ENCODE measurements around the gene GFER. TPM values are rescaled to one million over a fixed set of nuclear protein-coding genes. Genes with fewer than 3 reads are reported as not detected.
A peak's percentile ranks its signal among the peaks of the same experiment; 100 is the strongest.

The GFER gene
- total RNA-seq, 2 experiments from 2014 or later, result 27.2 to 30.5 TPM

GRCh38 chr16:2026461-2027023 lies 42.5 kb downstream of the GFER start, which contains the start of gene NHERF2:
TSS of gene NHERF2 (plus strand) at chr16:2026902. CDS start at chr16:2027006, 104 bp downstream.
- Mint-ChIP-seq H3K9me3 (ENCODE audit: insufficient read depth) (no peaks in the 10 kb centered on the region), H3K4me3 (peak within 1 kb of the TSS; percentile 58), H3K27ac (no peak within 1 kb of the TSS), H3K36me3 (ENCODE audit: low read depth) (no peaks in the 10 kb centered on the region), H3K27me3 (ENCODE audit: low read depth) (peaks cover 28% of the 10 kb centered on the region), H3K4me1 (ENCODE audit: low read depth) (peaks cover 27% of the 10 kb centered on the region)
- CTCF ChIA-PET, result interaction anchor here (2.1 kb wide), 1 partner anchor 114 kb away, joined by 9 read pairs; no protein-coding TSS in a partner anchor
- POLR2A ChIA-PET, result no interaction called here
- DNase-seq (no peak), ATAC-seq (peak; percentile 31)

- no peak for DNase-seq
Measured at GRCh38 chr16:2027024-2028010, 43.3 kb downstream of the GFER start.

GRCh38 chr16:2028146-2028545 lies 44.2 kb downstream of the GFER start:
- Mint-ChIP-seq H3K4me3 (no peak overlapping the region), H3K27ac (no peak overlapping the region), H3K36me3 (ENCODE audit: low read depth) (no peaks in the 10 kb centered on the region), H3K4me1 (ENCODE audit: low read depth) (peaks cover 22% of the 10 kb centered on the region), H3K27me3 (ENCODE audit: low read depth) (peaks cover 22% of the 10 kb centered on the region), H3K9me3 (ENCODE audit: insufficient read depth) (no peaks in the 10 kb centered on the region)
- POLR2A ChIA-PET, result interaction anchor here (0.9 kb wide), 2 partner anchors 19 to 125 kb away, joined by 3 read pairs; no protein-coding TSS in a partner anchor
- no peak for DNase-seq
- no peak for ATAC-seq
- CTCF ChIA-PET, result interaction anchor here (0.9 to 2.1 kb wide), 3 partner anchors 12 to 125 kb away, joined by 3 to 9 read pairs (median 3); no protein-coding TSS in a partner anchor

More at GRCh38 chr16:2027024-2028010, 43.3 kb downstream of the GFER start:
- ChIA-PET POLR2A (interaction anchor here (0.9 kb wide), 1 partner anchor 18 kb away, joined by 3 read pairs; no protein-coding TSS in a partner anchor), CTCF (interaction anchor here (0.9 to 2.1 kb wide), 3 partner anchors 11 to 126 kb away, joined by 3 to 9 read pairs (median 3); no protein-coding TSS in a partner anchor)
- Mint-ChIP-seq H3K36me3 (ENCODE audit: low read depth) (no peaks in the 10 kb centered on the region), H3K4me3 (peak overlapping the region; percentile 58), H3K9me3 (ENCODE audit: insufficient read depth) (no peaks in the 10 kb centered on the region), H3K27ac (no peak overlapping the region), H3K27me3 (ENCODE audit: low read depth) (peaks cover 25% of the 10 kb centered on the region), H3K4me1 (ENCODE audit: low read depth) (peaks cover 28% of the 10 kb centered on the region)
- peak; percentile 21 for ATAC-seq

GRCh38 chr16:2028620-2029220 lies 44.7 kb downstream of the GFER start:
- Mint-ChIP-seq H3K9me3 (ENCODE audit: insufficient read depth) (no peaks in the 10 kb centered on the region), H3K27me3 (ENCODE audit: low read depth) (peaks cover 22% of the 10 kb centered on the region), H3K4me3 (no peak overlapping the region), H3K36me3 (ENCODE audit: low read depth) (no peaks in the 10 kb centered on the region), H3K27ac (no peak overlapping the region), H3K4me1 (ENCODE audit: low read depth) (peaks cover 18% of the 10 kb centered on the region)
- ChIA-PET POLR2A (interaction anchor here (0.9 kb wide), 1 partner anchor 125 kb away, joined by 3 read pairs; no protein-coding TSS in a partner anchor), CTCF (interaction anchor here (1.4 to 2.1 kb wide), 2 partner anchors 112 to 124 kb away, joined by 3 to 9 read pairs; no protein-coding TSS in a partner anchor)
- DNase-seq (no peak), ATAC-seq (no peak)

- Mint-ChIP-seq H3K27me3 (ENCODE audit: low read depth) (peaks cover 22% of the 10 kb centered on the region), H3K4me3 (no peak overlapping the region), H3K27ac (no peak overlapping the region), H3K4me1 (ENCODE audit: low read depth) (peaks cover 13% of the 10 kb centered on the region), H3K36me3 (ENCODE audit: low read depth) (no peaks in the 10 kb centered on the region), H3K9me3 (ENCODE audit: insufficient read depth) (no peaks in the 10 kb centered on the region)
- ChIA-PET POLR2A (no interaction called here), CTCF (no interaction called here)
- DNase-seq, result no peak
- ATAC-seq, result no peak
Measured at GRCh38 chr16:2029350-2029749, 45.4 kb downstream of the GFER start.

- Mint-ChIP-seq H3K27ac (no peak overlapping the region), H3K27me3 (ENCODE audit: low read depth) (peaks cover 22% of the 10 kb centered on the region), H3K4me1 (ENCODE audit: low read depth) (peaks cover 12% of the 10 kb centered on the region), H3K4me3 (no peak overlapping the region), H3K9me3 (ENCODE audit: insufficient read depth) (no peaks in the 10 kb centered on the region), H3K36me3 (ENCODE audit: low read depth) (no peaks in the 10 kb centered on the region)
- ChIA-PET POLR2A (no interaction called here), CTCF (interaction anchor here (0.8 kb wide), 1 partner anchor 110 kb away, joined by 4 read pairs; no protein-coding TSS in a partner anchor)
- ATAC-seq (no peak), DNase-seq (no peak)
Measured at GRCh38 chr16:2030036-2030435, 46.0 kb downstream of the GFER start.

- Mint-ChIP-seq H3K4me1 (ENCODE audit: low read depth) (peaks cover 8% of the 10 kb centered on the region), H3K9me3 (ENCODE audit: insufficient read depth) (no peaks in the 10 kb centered on the region), H3K36me3 (ENCODE audit: low read depth) (no peaks in the 10 kb centered on the region), H3K4me3 (no peak overlapping the region), H3K27me3 (ENCODE audit: low read depth) (peaks cover 14% of the 10 kb centered on the region), H3K27ac (no peak overlapping the region)
- ATAC-seq, result no peak
- ChIA-PET POLR2A (no interaction called here), CTCF (no interaction called here)
- DNase-seq, result no peak
Measured at GRCh38 chr16:2031081-2031577, 47.1 kb downstream of the GFER start.

GRCh38 chr16:2032285-2033056 lies 48.5 kb downstream of the GFER start:
- Mint-ChIP-seq H3K4me3 (no peak overlapping the region), H3K4me1 (ENCODE audit: low read depth) (peaks cover 5% of the 10 kb centered on the region), H3K27ac (peak overlapping the region; percentile 39), H3K36me3 (ENCODE audit: low read depth) (no peaks in the 10 kb centered on the region), H3K9me3 (ENCODE audit: insufficient read depth) (no peaks in the 10 kb centered on the region), H3K27me3 (ENCODE audit: low read depth) (peaks cover 11% of the 10 kb centered on the region)
- ATAC-seq (no peak), DNase-seq (no peak)
- ChIA-PET POLR2A (interaction anchor here (0.8 kb wide), 2 partner anchors 24 to 122 kb away, joined by 3 read pairs; no protein-coding TSS in a partner anchor), CTCF (interaction anchor here (1.2 kb wide), 1 partner anchor 108 kb away, joined by 6 read pairs; no protein-coding TSS in a partner anchor)

GRCh38 chr16:2033057-2033908 lies 49.3 kb downstream of the GFER start:
- ChIA-PET POLR2A (no interaction called here), CTCF (interaction anchor here (1.2 kb wide), 1 partner anchor 107 kb away, joined by 6 read pairs; no protein-coding TSS in a partner anchor)
- H3K27ac Mint-ChIP-seq, result no peak overlapping the region
- DNase-seq, result no peak
- no peak for ATAC-seq
- H3K4me1 Mint-ChIP-seq (ENCODE audit: low read depth), result peaks cover 3% of the 10 kb centered on the region
- no peaks in the 10 kb centered on the region for H3K9me3 Mint-ChIP-seq (ENCODE audit: insufficient read depth)
- peaks cover 3% of the 10 kb centered on the region for H3K27me3 Mint-ChIP-seq (ENCODE audit: low read depth)
- H3K4me3 Mint-ChIP-seq, result peak overlapping the region; percentile 36
- H3K36me3 Mint-ChIP-seq (ENCODE audit: low read depth), result no peaks in the 10 kb centered on the region
